IPS DF 4.7 (cell line): ENCODE measurements around the gene CA5A.
"Not testable (repeated sequence)": the region's sequence is repeated elsewhere in the genome, so short reads cannot be mapped to it uniquely, and the experiment has no call there.

Experiments
- DNase-seq: peaks from one replicate; pipeline ENCODE4 v3.0.0-alpha.2; 2013; ENCODE audit warnings: low spot score; ENCODE audit errors: extremely low read depth

Gene CA5A

DNA sequence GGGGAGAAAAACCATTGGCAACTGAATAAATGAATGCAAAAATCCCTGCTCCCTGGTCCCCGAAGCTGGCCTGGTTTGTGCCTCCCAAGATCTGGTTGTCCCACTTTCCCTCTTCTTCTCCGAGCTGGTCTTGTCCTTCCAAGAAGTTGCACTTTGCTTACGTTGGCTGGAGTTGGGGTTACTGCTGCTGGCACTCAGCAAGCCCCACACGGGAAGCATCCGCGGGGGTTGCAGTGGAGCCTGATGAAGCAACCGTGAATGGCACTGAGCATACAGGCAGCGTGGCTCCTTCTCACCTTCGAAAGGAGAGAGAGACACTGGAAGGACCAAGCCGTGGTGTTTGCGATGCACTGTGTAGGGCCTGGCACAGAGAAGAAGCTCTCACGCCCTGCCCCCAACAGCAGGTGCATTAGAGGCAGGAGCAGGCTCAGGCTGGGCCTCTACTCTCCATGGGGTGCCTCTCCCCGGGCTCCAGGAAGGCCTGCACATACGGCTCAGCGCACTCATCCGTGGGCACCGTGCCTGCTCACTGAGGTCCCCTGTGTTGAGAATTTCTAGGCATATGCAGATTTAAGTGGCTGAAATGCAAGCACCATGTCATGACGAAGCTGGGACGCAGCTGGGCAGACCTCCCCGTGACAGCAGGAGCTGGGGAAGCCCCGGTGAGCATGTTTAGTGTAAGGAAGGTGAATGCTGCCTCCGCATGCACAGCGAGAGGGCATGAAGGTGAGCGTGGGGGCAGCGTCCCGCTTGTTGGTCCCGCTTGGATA, 12.1 kb downstream of the CA5A start:
- no peak for DNase-seq

DNA sequence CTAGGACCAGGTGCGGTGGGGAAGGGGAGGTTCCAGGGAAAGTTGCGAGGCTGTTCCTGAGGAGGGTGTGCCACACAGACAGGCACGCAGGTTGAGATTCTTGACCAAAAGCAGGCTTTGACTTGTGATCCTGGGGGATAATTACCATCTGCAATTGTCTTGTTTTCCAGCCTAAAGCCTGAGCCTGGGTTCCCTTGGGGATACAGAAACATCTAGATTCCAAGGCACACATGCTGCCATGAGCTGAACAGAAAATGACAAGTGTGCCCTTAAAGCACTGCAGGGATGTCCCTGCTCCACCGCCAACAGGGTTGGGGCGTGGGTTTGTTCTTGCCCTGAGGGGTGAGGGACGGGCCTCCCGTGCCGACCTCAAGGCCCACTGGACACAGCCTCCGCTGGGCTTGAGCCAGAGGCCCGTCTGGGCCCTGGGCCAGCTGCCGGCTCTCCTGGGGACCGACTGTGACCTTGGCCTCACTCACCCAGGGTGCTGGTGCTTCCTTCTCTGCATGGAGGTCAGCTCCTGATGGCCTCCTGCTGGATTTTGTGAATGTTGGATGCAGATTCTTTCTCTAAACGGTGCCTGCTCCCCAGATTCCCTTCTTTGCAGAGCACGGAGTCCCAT, 14.0 kb downstream of the CA5A start:
- no peak for DNase-seq

DNA sequence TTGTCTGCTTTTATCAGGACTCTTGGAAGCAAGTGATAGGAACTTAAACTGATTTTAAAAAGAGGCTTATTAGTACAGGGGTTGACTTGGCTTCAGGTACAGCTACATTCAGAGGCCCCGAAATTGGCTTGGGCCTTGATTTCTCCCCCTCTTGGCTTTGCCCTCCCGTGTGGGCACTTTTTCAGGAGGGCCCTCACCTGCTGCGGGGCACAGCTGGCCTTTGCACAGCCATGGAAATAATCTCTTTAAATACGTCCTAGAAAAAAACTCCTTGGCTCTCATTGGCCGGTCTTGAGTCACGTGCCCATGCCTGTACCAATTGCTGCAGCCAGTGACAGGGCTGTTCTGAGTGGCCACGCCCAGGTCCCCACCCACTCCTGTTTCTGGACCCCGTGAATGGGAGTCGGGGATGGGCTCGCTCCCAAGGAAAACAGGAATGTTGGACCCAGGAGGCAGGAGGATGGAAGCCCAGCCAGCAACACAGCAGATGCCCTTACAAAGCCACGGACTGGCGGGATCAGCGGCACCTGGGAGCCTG, 15.0 kb downstream of the CA5A start:
- DNase-seq, result no peak

DNA sequence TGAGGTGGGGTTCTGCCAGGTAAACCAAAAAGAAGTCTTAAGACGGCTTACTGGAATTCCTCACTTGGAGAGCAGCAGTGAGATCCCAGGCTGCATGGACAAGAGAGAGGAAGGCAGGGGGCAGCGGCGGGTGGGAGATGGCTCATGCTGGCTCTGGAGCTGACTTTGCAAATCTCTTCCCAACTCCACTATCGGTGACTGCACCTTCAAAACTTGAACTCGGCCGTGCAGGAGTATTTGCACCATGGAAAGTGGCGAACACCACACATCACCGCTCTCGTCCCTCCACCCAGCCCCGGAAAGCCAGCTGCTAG, 16.7 kb downstream of the CA5A start:
- DNase-seq, result no peak

DNA sequence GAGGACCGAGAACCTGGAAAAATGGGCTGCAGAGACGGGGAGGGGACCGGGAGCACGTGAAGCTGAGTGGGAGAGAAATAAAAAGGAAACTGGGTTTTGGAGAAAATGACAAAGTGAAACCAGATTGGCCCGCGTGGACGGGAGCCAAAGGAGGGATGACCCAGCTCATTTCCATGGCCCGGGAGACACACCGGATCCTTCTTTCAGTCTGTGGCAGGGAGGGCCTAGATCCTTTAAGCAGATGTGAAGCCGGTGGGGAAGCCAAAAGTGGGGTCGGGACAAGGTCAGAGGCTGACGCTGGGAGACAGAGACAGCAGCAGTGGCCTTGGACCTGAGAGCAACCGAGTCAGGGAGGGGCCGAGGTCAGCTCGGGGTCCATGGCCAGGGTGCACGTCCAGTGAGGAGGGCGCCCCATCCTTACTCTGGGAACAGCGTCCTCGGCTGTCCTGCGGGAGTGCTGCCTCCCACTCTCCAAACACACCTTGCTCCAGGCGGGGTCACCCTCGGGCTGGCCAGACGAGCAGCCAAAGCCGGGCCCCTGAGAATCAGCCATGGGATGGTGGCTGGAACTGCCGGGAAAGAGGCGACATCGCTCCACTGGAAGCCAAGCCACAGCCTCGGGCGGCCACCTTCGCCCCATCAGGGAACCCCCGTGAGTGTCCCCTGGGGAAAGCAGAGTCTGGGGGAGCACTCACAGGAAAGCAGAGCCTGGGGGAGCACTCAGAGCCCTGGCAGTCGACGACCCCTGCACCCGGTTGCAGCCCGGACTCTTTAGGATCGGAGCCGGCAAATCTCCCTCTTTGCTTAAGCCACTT, 17.3 kb downstream of the CA5A start:
- DNase-seq, result no peak

DNA sequence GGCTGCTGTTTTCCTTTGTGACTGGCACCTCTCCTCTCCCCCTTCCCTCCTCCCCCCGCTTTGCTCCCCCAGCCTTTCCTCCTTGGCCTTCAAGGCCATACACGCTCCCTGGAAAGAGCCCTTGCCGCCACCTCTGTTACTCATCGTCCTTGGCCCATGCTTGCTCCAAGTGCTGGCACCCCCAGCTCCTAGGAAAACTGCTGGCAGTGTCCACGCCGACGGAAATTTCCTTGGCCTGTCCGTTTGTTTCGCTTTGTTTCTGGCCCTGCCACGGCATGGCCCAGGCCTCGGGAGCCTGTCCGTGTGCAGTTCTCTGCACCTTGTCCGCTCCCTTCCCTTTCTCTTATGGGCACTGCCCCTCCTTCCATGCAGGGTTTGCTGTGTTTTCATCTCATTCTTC, 18.0 kb downstream of the CA5A start:
- DNase-seq, result no peak

DNA sequence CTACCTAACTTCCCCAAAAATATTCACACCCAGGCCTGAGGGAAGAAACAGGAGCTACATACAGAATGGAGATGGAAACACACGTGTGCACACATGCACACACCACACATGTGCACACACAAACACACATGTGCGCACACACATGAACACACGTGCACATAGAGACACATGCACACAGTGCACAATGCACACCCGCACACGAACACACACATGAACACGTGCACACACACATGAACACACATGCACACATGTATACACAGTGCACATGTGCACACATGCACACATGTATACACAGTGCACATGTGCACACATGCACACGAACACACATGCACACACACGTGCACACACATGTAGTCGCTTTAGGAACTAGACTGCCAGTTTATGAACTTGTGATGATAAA, 18.8 kb downstream of the CA5A start:
- no peak for DNase-seq

DNA sequence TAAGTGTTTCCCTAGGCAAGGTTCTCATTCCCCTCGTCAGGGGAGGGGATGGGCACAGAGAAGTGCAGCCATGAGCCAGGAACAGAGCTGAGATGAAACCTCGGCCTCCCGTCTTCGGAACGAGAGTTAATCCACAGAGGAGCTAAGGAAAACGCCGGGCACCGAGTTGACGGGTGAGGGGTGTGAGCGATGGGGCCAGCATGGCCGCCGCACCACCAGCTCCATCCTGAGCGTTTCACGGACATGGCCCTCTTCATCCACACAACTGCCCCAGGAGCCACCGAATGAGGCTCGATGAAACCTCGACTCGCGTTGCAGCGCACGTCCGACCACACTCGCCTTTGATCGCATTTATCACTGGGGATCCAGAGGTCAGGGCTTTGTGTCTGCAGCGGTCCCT, 21.5 kb downstream of the CA5A start:
- no peak for DNase-seq

DNA sequence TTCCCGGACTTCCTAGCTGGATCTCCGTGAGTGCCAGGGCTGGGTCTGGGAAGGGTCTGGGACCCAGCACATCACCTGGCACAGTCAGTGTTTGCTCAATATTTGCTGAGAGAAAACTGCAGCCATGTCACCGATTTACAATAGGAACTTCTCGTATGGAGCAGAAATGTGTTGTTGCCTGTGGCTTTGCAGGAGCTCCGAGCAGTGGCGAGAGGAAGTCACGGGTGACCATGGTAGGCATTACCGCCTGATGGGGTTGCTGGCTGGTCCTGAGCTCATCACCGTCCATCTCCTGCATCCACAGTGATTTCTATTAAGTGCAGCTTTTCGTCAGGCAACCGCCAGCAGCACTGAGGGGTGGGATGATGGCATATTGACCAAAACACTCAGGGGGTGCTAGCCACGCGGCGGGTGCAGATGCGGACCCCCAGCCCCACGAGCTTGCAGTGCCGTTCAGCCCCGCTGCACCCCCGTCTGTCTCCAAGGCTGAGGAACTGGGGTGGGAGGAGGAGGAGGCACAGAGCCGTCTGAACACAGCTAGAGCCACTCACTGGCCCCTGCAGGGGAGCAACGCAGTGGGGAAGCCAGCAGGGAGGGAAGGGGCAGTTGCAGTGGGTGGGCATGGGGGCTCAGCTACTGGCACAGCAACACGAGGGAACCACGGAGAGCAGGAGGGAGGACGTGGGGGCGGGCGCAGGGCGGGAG, 22.2 kb downstream of the CA5A start:
- DNase-seq, result not testable (repeated sequence)

DNA sequence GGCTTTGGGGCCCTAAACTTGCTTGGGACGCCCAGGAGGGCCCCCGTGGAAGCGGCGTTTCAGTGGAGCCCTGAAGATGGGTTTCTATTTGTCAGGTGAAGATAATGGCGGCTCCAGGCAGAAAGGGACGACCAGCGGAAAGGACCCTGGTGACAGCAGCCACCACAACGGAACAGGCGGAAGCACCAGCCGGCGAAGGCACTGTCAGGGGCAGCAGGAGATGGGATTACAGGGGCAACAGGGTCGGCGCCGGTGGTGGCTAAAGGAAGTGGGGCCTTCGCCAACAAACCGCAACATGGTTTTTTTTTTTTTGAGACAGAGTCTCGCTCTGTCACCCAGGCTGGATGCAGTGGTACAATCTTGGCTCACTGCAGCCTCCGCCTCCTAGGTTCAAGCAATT, 23.6 kb downstream of the CA5A start:
- not testable (repeated sequence) for DNase-seq

DNA sequence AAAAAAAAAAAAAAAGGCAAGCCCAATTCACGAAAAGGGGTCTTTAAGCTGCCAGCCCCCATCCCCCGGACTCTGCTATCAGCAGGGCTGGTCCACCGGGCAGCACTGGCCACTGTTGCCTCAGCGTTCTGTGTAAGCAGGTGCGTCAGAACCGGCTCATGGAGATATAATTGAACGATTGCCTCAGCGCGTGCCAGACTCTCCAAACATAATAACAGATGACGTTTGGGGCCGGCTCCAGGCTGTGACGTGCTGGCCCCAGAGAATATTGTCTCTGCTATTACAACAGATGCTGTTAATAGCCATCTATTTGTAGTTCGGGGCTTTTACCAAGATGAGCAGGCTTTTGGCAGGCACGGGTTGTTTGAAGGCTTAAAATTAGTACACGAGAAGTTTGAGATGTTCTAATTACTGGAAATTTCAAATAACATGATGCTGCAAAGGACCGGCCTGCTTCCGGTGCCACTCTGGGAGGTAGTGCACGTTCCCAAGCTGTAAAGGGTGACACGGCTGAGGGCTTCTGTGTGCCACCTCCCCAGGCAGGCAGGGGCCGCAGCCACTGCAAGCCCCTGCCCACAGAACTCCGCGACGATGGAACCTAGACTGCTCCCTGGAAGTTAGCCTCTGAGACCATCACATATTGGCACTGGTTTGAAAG, 25.1 kb downstream of the CA5A start:
- not testable (repeated sequence) for DNase-seq

DNA sequence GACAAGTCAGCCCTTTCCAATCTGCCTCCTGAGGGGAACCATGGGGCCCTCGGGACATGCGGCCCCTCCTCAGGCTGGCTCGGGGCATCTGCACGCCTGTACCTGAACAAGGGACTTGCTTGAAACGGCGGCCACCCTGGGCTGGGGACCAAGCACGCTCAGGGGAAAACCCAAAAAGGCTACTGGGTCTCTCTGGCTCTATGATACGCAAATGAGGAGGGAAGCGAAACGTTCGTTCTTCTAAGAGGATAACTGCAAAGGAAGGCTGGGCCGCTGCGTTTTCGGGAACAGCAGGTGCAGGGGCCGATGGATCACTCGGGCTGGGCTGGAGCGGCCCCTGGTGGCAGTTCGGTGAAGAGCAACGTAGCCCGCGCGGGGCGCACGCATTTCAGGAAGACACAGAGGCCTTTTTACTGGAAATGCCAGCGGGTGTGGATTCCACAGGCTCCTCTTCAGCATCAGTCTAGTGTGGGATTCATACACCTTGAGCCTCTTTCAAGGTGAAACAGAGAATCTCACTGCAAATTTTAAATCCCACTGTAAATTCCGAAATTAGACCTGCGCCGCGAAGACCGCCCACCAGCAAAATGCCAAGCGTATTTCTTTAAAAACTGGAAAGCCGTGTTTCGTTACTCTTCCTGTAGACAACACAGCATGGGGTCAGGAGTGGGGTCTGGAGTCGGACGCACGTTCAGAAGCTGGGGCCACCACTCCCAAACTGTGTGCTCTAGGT, 27.0 kb downstream of the CA5A start:
- peak; percentile 28 for DNase-seq

DNA sequence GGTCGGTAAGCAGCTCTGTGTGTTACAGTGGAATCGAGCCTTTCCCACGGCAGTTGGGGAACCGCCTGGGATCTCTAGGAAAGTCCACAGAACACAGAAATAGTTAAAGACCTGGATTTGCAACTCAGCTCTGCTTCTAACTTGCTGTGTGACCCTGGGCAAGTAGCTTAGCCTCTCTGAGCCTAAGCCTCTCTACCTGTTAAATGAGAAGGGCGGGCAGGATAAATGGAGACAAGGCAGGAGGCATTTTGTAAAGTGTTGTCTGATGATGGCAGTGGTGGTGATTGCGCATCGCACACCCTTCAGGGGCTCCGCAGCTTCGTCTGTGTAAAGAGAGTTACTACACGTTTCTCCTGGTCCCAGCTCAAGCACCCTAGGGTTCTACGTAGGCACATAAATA, 28.2 kb downstream of the CA5A start:
- DNase-seq, result not testable (repeated sequence)

DNA sequence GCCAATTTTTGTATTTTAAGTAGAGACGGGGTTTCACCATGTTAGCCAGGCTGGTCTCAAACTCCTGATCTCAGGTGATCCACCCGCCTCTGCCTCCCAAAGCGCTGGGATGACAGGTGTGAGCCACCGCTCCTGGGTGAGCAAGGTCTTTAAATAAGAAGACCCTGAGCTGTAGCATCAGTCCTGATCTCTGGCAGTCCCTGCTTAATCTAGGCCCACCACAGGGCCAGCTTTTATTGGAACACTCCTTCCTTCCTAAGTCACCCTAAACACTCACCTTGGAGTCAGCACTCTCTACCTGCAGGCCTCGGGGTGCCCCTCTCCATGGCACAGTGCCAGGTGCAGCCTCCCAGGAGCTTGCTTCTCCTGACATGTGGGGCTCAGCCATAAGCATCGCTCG, 30.8 kb downstream of the CA5A start:
- DNase-seq, result not testable (repeated sequence)

DNA sequence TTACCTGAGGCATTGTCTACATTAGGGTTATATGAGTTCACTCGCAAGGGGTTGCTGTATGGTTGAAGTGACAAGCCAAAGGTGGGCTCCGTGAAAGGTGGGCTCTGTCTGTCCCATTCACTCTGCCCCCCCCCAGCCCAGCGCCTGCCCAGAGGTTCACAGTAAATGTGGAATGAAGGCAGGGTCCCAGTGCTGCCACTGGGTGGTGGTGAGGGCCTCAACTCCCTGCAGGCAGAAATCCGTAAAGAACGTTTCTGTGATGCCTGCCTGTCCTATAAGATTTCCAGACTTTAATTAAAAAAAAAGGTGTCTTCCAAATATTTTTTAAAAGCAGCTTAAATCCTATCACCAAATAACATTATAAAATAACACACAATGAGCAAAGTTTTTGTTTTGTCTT, 31.4 kb downstream of the CA5A start:
- DNase-seq, result not testable (repeated sequence)

DNA sequence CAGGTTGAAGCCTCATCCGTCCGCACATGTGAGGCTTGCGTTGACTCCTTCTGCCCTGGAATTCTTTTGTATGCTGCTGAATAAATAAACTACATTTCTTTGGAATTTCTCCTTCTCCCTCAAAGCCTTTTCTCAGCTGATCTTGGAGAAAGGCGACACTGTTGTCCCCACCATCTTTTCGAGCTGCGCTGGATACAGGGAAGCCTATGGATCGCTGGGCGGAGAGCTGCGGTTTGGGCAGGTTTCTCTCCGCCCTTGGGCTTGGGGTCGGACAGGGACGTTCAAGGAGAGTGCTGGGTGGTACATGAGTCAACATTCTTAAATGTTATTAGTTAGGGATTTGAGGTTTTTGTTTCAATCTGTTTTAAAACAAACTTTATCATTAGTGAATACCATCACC, 35.8 kb downstream of the CA5A start:
- DNase-seq, result not testable (repeated sequence)

DNA sequence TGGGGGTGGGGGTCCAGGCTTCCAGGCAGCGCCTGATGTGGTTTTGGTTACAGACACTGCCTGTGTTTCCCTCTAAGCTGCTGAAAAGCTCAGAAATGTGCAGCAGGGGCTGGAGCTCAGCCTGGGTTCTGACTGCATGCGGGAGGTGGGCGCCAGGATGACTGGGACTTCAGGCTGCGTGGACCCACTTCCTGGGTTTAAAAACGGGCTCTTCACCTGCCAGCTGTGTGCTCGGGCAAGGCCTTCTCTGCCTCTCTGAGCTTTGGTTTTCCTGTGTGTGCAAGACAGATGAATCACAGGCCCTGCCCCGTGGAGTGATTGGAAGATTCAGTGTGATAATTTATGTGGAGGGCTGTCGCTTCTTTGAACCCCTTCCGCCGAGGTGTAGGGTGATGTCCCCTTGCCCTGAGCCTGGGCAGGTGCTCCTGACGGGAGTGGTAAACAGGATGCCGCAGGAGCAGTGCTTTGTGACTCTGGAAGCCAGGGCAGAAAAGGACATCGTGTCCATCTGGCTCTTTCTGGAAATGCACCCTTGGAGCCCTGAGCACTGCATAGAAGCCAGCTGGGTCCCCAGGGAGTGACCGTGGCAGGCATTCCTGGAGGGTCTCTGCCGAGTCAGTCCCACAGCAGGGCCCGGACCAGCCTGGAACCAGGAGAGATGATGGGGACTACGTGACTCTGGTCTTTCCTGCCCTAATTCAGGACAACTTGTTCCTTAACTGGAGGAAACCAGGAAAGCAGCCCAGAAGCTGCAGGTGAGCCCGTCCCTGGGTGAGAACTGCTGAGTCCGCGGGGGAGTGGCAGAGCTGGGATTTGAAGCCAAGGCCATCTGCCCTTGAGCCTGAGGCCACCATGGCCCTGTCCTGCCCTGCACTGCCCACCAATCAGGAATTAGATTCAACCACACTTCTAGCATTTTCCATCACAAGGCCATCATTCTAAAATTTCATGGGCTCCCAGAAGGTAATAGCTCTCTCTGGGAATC, 38.5 kb downstream of the CA5A start:
- no peak for DNase-seq

DNA sequence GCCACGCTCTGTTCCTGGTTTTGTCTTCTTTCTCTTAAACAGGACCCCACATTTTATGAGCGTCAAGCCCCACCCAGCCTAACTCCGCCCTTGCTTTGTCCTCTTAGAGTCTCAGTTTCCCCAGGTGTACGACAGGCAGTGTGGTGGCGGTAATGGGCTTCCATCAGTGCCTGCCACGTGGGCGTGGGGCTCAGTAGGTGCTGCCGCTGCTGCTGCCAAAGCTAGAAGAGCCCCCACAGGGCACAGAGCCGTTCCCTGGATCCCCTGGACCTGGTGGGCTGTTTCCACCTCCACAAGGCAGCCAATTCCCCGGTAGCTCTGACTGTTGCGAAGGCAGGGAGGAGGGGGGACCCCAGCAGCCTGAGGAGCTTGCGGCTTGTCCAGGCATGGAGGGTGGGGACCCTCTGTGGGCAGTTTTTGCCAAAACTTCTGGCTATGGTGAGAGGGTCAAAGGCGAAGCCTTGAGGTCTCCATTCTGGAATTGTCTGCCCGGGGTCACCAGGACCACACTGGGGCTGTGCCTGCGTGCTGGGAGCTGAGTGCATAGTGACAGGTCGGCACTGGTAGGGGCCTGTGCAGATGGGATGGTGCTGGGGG, 39.3 kb downstream of the CA5A start:
- DNase-seq, result not testable (repeated sequence)
